IMR-90 (cell line): ENCODE data around the gene PRR22. TPM values are rescaled to one million over a fixed set of nuclear protein-coding genes. Genes with fewer than 3 reads are reported as not detected.

Source experiments
- ATAC-seq: fragments of 200-7000 bp; cut with Tn5 transposase; 2 replicates; pipeline ENCODE4 v1.9.1; 2020; ENCODE audit warnings: low read depth, mild to moderate bottlenecking, moderate library complexity
- BruUV-seq: library from RNA; stranded (reverse); fragments of 400-500 nt; replicated peaks from 2 replicates; lab custom pipeline; 2021; lab: Mats Ljungman, UMichigan
- CTCF ChIA-PET: fragments of 300-600 bp; formaldehyde crosslinking; extraction: SDS; loops from one replicate; lab custom pipeline; 2021; ENCODE audit warnings: antibody characterized with exemption; lab: Yijun Ruan, JAX
- POLR2A ChIA-PET: fragments of 300-600 bp; sonication (Branson Sonifier 250); formaldehyde crosslinking; loops from one replicate; lab custom pipeline; 2022; ENCODE audit warnings: antibody characterized with exemption; ENCODE audit not compliant: unreplicated experiment; lab: Charles Lee
- DNase-seq: peaks from one replicate; pipeline ENCODE4 v3.0.0; 2013
- H2AFZ ChIP-seq: replicated peaks from 2 replicates; pipeline ENCODE3; 2013; ENCODE audit warnings: low read length, mild to moderate bottlenecking; ENCODE audit not compliant: poor library complexity
- H2AK5ac ChIP-seq: 2 replicates; pipeline ENCODE4 v1.6.1; 2013; ENCODE audit warnings: low read depth, low read length, inconsistent platforms
- H2AK9ac ChIP-seq: replicated peaks from 2 replicates; pipeline ENCODE3; 2013; ENCODE audit warnings: mild to moderate bottlenecking, low read depth, low read length, moderate library complexity; ENCODE audit not compliant: poor library complexity
- H2BK120ac ChIP-seq: 2 replicates; pipeline ENCODE4 v1.6.1; 2013; ENCODE audit warnings: low read depth, low read length, inconsistent platforms
- H2BK15ac ChIP-seq: 3 replicates; pipeline ENCODE4 v1.6.1; 2013; ENCODE audit warnings: low read depth, low read length, inconsistent platforms
- H2BK20ac ChIP-seq: 2 replicates; pipeline ENCODE4 v1.6.1; 2013; ENCODE audit warnings: low read depth, mild to moderate bottlenecking, inconsistent platforms, low read length, moderate library complexity
- H2BK5ac ChIP-seq: 2 replicates; pipeline ENCODE4 v1.6.1; 2013; ENCODE audit warnings: mild to moderate bottlenecking, low read depth, low read length, inconsistent platforms; ENCODE audit not compliant: poor library complexity, severe bottlenecking
- H3K14ac ChIP-seq: replicated peaks from 2 replicates; pipeline ENCODE4 v1.6.1; 2013; ENCODE audit warnings: low read depth, low read length, inconsistent platforms
- H3K18ac ChIP-seq: 2 replicates; pipeline ENCODE4 v1.6.1; 2013; ENCODE audit warnings: low read depth, low read length, control low read depth
- H3K23ac ChIP-seq: 2 replicates; pipeline ENCODE4 v1.6.1; 2013; ENCODE audit warnings: low read depth, low read length, inconsistent platforms
- H3K27ac ChIP-seq: 2 replicates; pipeline ENCODE4 v1.5.1; 2013; ENCODE audit warnings: mild to moderate bottlenecking, control low read depth, low read length; ENCODE audit not compliant: insufficient read depth
- H3K27me3 ChIP-seq: 2 replicates; pipeline ENCODE4 v1.6.1; 2013; ENCODE audit warnings: low read length; ENCODE audit not compliant: control insufficient read depth, insufficient read depth
- H3K36me3 ChIP-seq: 2 replicates; pipeline ENCODE4 v1.6.1; 2013; ENCODE audit warnings: low read length, mixed read lengths; ENCODE audit not compliant: control insufficient read depth, insufficient read depth
- H3K4ac ChIP-seq: 2 replicates; pipeline ENCODE4 v1.6.1; 2013; ENCODE audit warnings: low read depth, low read length, inconsistent platforms
- H3K4me1 ChIP-seq: 2 replicates; pipeline ENCODE4 v1.6.1; 2013; ENCODE audit warnings: low read length, mixed read lengths; ENCODE audit not compliant: control insufficient read depth, insufficient read depth
- H3K4me2 ChIP-seq: 2 replicates; pipeline ENCODE4 v1.6.1; 2013; ENCODE audit warnings: low read depth, mild to moderate bottlenecking, control low read depth, low read length, moderate library complexity
- H3K4me3 ChIP-seq: 2 replicates; pipeline ENCODE4 v1.5.1; 2013; ENCODE audit warnings: low read depth, mild to moderate bottlenecking, control low read depth, low read length, moderate library complexity; ENCODE audit not compliant: insufficient read depth
- H3K56ac ChIP-seq: 2 replicates; pipeline ENCODE4 v1.6.1; 2013; ENCODE audit warnings: low read length, inconsistent platforms; ENCODE audit not compliant: insufficient read depth; ENCODE audit errors: extremely low read depth
- H3K79me1 ChIP-seq, 2 experiments: 2 replicates each; pipeline ENCODE4 v1.6.1; 2013; ENCODE audit warnings: low read length in 2 of 2, inconsistent platforms in 1 of 2, low read depth in 1 of 2
- H3K9ac ChIP-seq: 2 replicates; pipeline ENCODE4 v1.6.1; 2013; ENCODE audit warnings: low read depth, low read length, control low read depth
- H3K9me1 ChIP-seq: 2 replicates; pipeline ENCODE4 v1.6.1; 2013; ENCODE audit warnings: low read length, inconsistent platforms; ENCODE audit not compliant: insufficient read depth
- H3K9me3 ChIP-seq: 2 replicates; pipeline ENCODE4 v1.6.1; 2013; ENCODE audit warnings: low read length; ENCODE audit not compliant: control insufficient read depth, insufficient read depth
- H4K20me1 ChIP-seq: 2 replicates; pipeline ENCODE4 v1.6.1; 2013; ENCODE audit warnings: low read length, inconsistent platforms; ENCODE audit not compliant: insufficient read depth
- H4K5ac ChIP-seq: 2 replicates; pipeline ENCODE4 v1.6.1; 2013; ENCODE audit warnings: mild to moderate bottlenecking, low read depth, low read length, control low read depth
- H4K8ac ChIP-seq, 2 experiments: 2 replicates each; pipeline ENCODE4 v1.6.1; 2013; ENCODE audit warnings: low read depth in 2 of 2, low read length in 2 of 2, control low read depth in 1 of 2, inconsistent platforms in 1 of 2
- H4K91ac ChIP-seq: 2 replicates; pipeline ENCODE4 v1.6.1; 2013; ENCODE audit warnings: low read depth, low read length, inconsistent platforms; ENCODE audit not compliant: insufficient read depth
- BHLHE40 ChIP-seq: fragments of 150-350 bp; IDR thresholded peaks from 2 replicates; pipeline ENCODE4 v1.6.1; 2016; ENCODE audit warnings: mild to moderate bottlenecking, low read depth, low read length
- CEBPB ChIP-seq: IDR thresholded peaks from 2 replicates; pipeline ENCODE4 v1.6.1; 2012; ENCODE audit warnings: low read depth, low read length, improper control_type of control experiment
- CHD1 ChIP-seq: IDR thresholded peaks from 2 replicates; pipeline ENCODE4 v1.6.1; 2012; ENCODE audit warnings: low read depth, low read length, improper control_type of control experiment
- CTCF ChIP-seq: conservative IDR thresholded peaks from 2 replicates; pipeline ENCODE4 v1.5.1; 2012; ENCODE audit warnings: mild to moderate bottlenecking, low read depth, low read length, improper control_type of control experiment
- ELK1 ChIP-seq: fragments of 150-350 bp; IDR thresholded peaks from 2 replicates; pipeline ENCODE4 v1.6.1; 2016; ENCODE audit warnings: low read depth, mild to moderate bottlenecking, low read length, moderate library complexity, borderline replicate concordance
- FOS ChIP-seq: fragments of 150-350 bp; IDR thresholded peaks from 2 replicates; pipeline ENCODE4 v1.6.1; 2016; ENCODE audit warnings: low read depth, low read length
- MAFK ChIP-seq: IDR thresholded peaks from 2 replicates; pipeline ENCODE4 v1.6.1; 2012; ENCODE audit warnings: low read depth, low read length, improper control_type of control experiment
- MAZ ChIP-seq: IDR thresholded peaks from 2 replicates; pipeline ENCODE4 v1.6.1; 2012; ENCODE audit warnings: low read depth, mild to moderate bottlenecking, low read length, improper control_type of control experiment, moderate library complexity, borderline replicate concordance
- MXI1 ChIP-seq: IDR thresholded peaks from 2 replicates; pipeline ENCODE4 v1.6.1; 2012; ENCODE audit warnings: low read depth, mild to moderate bottlenecking, low read length, moderate library complexity, borderline replicate concordance
- NFE2L2 ChIP-seq: fragments of 150-350 bp; IDR thresholded peaks from 2 replicates; pipeline ENCODE4 v1.6.1; 2016; ENCODE audit warnings: low read depth, mild to moderate bottlenecking, low read length
- POLR2A ChIP-seq: IDR thresholded peaks from 2 replicates; pipeline ENCODE4 v1.6.1; 2012; ENCODE audit warnings: mild to moderate bottlenecking, low read depth, low read length
- RAD21 ChIP-seq: IDR thresholded peaks from 2 replicates; pipeline ENCODE4 v1.6.1; 2012; ENCODE audit warnings: low read length, improper control_type of control experiment
- RCOR1 ChIP-seq: IDR thresholded peaks from 2 replicates; pipeline ENCODE4 v1.6.1; 2012; ENCODE audit warnings: mild to moderate bottlenecking, low read length, improper control_type of control experiment; ENCODE audit not compliant: insufficient replicate concordance
- RFX5 ChIP-seq: IDR thresholded peaks from 2 replicates; pipeline ENCODE4 v1.8.0; 2012; ENCODE audit warnings: low read depth, mild to moderate bottlenecking, low read length, moderate library complexity
- SMC3 ChIP-seq: fragments of 150-350 bp; IDR thresholded peaks from 2 replicates; pipeline ENCODE4 v1.6.1; 2016; ENCODE audit warnings: low read depth, mild to moderate bottlenecking, antibody characterized with exemption, low read length, moderate library complexity
- USF2 ChIP-seq: fragments of 150-350 bp; IDR thresholded peaks from 2 replicates; pipeline ENCODE4 v1.6.1; 2017; ENCODE audit warnings: mild to moderate bottlenecking, antibody characterized with exemption, low read length, low read depth
- WGBS, 2 experiments: methylation state at CpG; one replicate each; pipeline versions ENCODE4 v1.1.5 to v1.1.7; 2013; ENCODE audit warnings: missing lambda C conversion rate in 2 of 2; ENCODE audit not compliant: insufficient read length in 1 of 2; ENCODE audit errors: extremely low coverage in 2 of 2; 5-methylcytosine and 5-hydroxymethylcytosine counted together
- dilution Hi-C: fragments of 300-500 bp; cut with HindIII; formaldehyde crosslinking; loops from one replicate; pipeline ENCODE4 v1.14.3; 2018; ENCODE audit warnings: low sequenced_read_pairs; ENCODE audit not compliant: unreplicated experiment
- in situ Hi-C: fragments of 300-500 bp; cut with MboI; formaldehyde crosslinking; loops from 3 replicates; pipeline ENCODE4 v1.14.3; 2019; ENCODE audit warnings: low sequenced_read_pairs, inconsistent platforms, mixed read lengths
- intact Hi-C: fragments of 100-400 bp; cut with micrococcal nuclease; formaldehyde crosslinking; loops from 2 replicates; pipeline ENCODE4 v1.10.0; 2022
- polyA plus RNA-seq, 3 experiments: library from polyadenylated mRNA; depleted of rRNA; stranded (reverse); fragments of >200 nt; gene quantifications; 2 replicates each; pipeline ENCODE4 v1.2.3, GENCODE V29; 2012; ENCODE audit warnings: low replicate concordance in 1 of 3
- total RNA-seq: library from RNA; depleted of rRNA; stranded (reverse); fragments of >200 nt; gene quantifications from 2 replicates; pipeline ENCODE4 v1.2.3, GENCODE V29; 2012

The PRR22 gene
- total and polyA plus RNA-seq, 2 of the 4 experiments (the other 2 are of a cell fraction), result 0.92 TPM; not detected in 1

DNA sequence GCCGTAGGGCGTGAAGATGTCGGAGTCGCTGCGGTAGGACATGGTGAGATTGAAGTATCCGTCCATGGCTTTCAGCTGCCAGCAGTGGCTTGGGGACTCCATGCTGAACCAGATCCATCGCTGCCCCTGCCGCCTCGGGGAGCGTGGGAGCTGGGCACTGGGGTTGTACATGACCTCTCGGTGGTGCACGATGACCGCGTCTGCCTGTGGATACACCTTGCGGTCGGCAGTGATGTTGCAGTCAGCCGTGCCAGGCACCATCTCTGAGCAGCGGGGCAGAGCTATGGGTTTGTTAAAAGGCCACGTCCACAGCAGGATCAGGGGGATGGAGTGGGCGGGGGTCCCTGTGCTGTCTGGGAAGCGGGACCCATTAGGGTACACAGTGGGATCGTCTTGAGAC is 47.5 kb upstream of the PRR22 start:
- Histone ChIP-seq H3K4ac (no peak overlapping the region), H3K9ac (no peak overlapping the region), H4K91ac (no peak overlapping the region), H2AK5ac (no peak overlapping the region), H3K36me3 (no peaks in the 10 kb centered on the region), H3K4me1 (peaks cover 9% of the 10 kb centered on the region), H3K79me1 (peaks cover 0 to 6% of the 10 kb centered on the region in 2 experiments; a peak in 2 of 4 replicates), H3K4me3 (no peak overlapping the region), H4K8ac (no peak overlapping the region), H2BK20ac (no peak overlapping the region), H2BK120ac (no peak overlapping the region), H2AK9ac (no peak overlapping the region), H4K20me1 (no peaks in the 10 kb centered on the region), H2BK5ac (no peak overlapping the region), H2BK15ac (no peak overlapping the region), H3K56ac (no peak overlapping the region), H3K4me2 (no peak overlapping the region), H3K9me1 (peaks cover 4% of the 10 kb centered on the region; the same call in 1 of the 2 replicates), H3K18ac (no peak overlapping the region), H3K9me3 (no peaks in the 10 kb centered on the region), H3K14ac (no peak overlapping the region), H4K5ac (no peak overlapping the region), H3K27ac (no peak overlapping the region), H3K23ac (no peak overlapping the region), H3K27me3 (peaks cover 3% of the 10 kb centered on the region; the same call in 1 of the 2 replicates), H2AFZ (no peak overlapping the region)
- WGBS, 2 experiments, result 78% methylated on average over 10 of the region's 22 CpGs; no CpG with 5 or more reads in 1 of the 2 experiments
- DNase-seq (no peak), ATAC-seq (no peak)
- POLR2A ChIA-PET, result no interaction called here
- intact Hi-C loops (no loop called here), in situ Hi-C loops (no loop called here), dilution Hi-C loops (no loop called here)
- TF ChIP-seq CHD1 (no peak), RFX5 (no peak), MAFK (no peak), BHLHE40 (no peak), NFE2L2 (no peak), SMC3 (no peak), FOS (no peak), ELK1 (no peak), RAD21 (no peak), MXI1 (no peak), CEBPB (no peak), CTCF (no peak), POLR2A (no peak), USF2 (no peak), RCOR1 (no peak), MAZ (no peak)
- BruUV-seq, result no TSS peak
- CTCF ChIA-PET, result no interaction called here
